Measurements from ENCODE around the gene POPDC2. TPM values are rescaled to one million over a fixed set of nuclear protein-coding genes. Genes with fewer than 3 reads are reported as not detected.

The POPDC2 gene
- total RNA-seq, 1 experiment from 2014 or later = 0.37 TPM

- no peak for DNase-seq
- no peak overlapping the region for H2AK5ac ChIP-seq (ENCODE audit: insufficient read length, low read length)
- no peak overlapping the region for H3T11ph ChIP-seq (ENCODE audit: low read length)
- no peak overlapping the region for H3K56ac ChIP-seq (ENCODE audit: insufficient read length, low read depth, low read length)
- H3K9ac ChIP-seq (ENCODE audit: extremely low read depth, insufficient read length, low read length) = no peak overlapping the region
- no peaks in the 10 kb centered on the region for H3K79me2 ChIP-seq (ENCODE audit: insufficient read depth, low read length)
- no peak overlapping the region for H3K27ac ChIP-seq (ENCODE audit: insufficient read length, low read depth, low read length)
- Mint-ChIP-seq H3K9me3 (no peaks in the 10 kb centered on the region), H3K36me3 (ENCODE audit: insufficient read depth in 1 of 3, low read depth in 3 of 3) (no peaks in the 10 kb centered on the region; a peak in 1 of 7 replicates), H3K4me1 (peaks cover 0 to 4% of the 10 kb centered on the region in 2 experiments; a peak in 1 of 4 replicates), H3K27ac (no peak overlapping the region), H3K4me3 (no peak overlapping the region), H3K27me3 (ENCODE audit: low read depth) (no peaks in the 10 kb centered on the region; the same call in 1 of the 2 replicates)
- no peaks in the 10 kb centered on the region for H3K79me1 ChIP-seq (ENCODE audit: insufficient read depth, low read depth, low read length, poor library complexity, severe bottlenecking)
- no peak overlapping the region for H3K23ac ChIP-seq (ENCODE audit: insufficient read length, low read depth, low read length)
- no peaks in the 10 kb centered on the region for H3K4me1 ChIP-seq (ENCODE audit: insufficient read depth, low read length)
- no peak overlapping the region for H3K14ac ChIP-seq (ENCODE audit: insufficient read depth, low read length)
- no peak overlapping the region for H3K4ac ChIP-seq (ENCODE audit: low read depth, low read length)
- no peaks in the 10 kb centered on the region for H3K23me2 ChIP-seq (ENCODE audit: insufficient read length, low read depth, low read length, poor library complexity, severe bottlenecking)
- no peak overlapping the region for H2BK20ac ChIP-seq (ENCODE audit: low read depth, low read length, poor library complexity, severe bottlenecking)
- no CpG with 5 or more reads among the region's 3 CpGs for WGBS (ENCODE audit: extremely low coverage, insufficient read length, low lambda C conversion rate)
- no peak overlapping the region for H4K8ac ChIP-seq (replicated peaks; ENCODE audit: insufficient read length, low read depth, low read length)
- TF ChIP-seq, protein P1, sequence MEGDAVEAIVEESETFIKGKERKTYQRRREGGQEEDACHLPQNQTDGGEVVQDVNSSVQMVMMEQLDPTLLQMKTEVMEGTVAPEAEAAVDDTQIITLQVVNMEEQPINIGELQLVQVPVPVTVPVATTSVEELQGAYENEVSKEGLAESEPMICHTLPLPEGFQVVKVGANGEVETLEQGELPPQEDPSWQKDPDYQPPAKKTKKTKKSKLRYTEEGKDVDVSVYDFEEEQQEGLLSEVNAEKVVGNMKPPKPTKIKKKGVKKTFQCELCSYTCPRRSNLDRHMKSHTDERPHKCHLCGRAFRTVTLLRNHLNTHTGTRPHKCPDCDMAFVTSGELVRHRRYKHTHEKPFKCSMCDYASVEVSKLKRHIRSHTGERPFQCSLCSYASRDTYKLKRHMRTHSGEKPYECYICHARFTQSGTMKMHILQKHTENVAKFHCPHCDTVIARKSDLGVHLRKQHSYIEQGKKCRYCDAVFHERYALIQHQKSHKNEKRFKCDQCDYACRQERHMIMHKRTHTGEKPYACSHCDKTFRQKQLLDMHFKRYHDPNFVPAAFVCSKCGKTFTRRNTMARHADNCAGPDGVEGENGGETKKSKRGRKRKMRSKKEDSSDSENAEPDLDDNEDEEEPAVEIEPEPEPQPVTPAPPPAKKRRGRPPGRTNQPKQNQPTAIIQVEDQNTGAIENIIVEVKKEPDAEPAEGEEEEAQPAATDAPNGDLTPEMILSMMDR (conservative IDR thresholded peaks at IDR 0.05) = no peak
- H4K20me1 ChIP-seq (ENCODE audit: control insufficient read depth, insufficient read depth, insufficient read length) = no peaks in the 10 kb centered on the region
- no peak overlapping the region for H2BK5ac ChIP-seq (ENCODE audit: insufficient read length, low read length)
- no peak overlapping the region for H2BK120ac ChIP-seq (ENCODE audit: low read depth, low read length, poor library complexity, severe bottlenecking)
- no peaks in the 10 kb centered on the region for H3K9me3 ChIP-seq (ENCODE audit: control insufficient read depth, low read depth, low read length)
- H2BK15ac ChIP-seq (ENCODE audit: low read depth, low read length) = no peak overlapping the region
- no peak overlapping the region for H4K5ac ChIP-seq (ENCODE audit: insufficient read length, low read depth, low read length)
- H3K4me2 ChIP-seq (ENCODE audit: insufficient read depth, insufficient read length, low read length) = no peak overlapping the region
- H2AFZ ChIP-seq (ENCODE audit: low read length) = no peak overlapping the region
- H3K27me3 ChIP-seq (ENCODE audit: insufficient read depth, low read length) = no peaks in the 10 kb centered on the region
- H2BK12ac ChIP-seq (ENCODE audit: insufficient read length, low read depth, low read length) = no peak overlapping the region
- no peak overlapping the region for H3K18ac ChIP-seq (ENCODE audit: insufficient read length, low read depth, low read length)
- H4K91ac ChIP-seq (ENCODE audit: insufficient read length, low read depth, low read length) = no peak overlapping the region
Measured at GRCh38 chr3:119637679-119638477, 22.5 kb downstream of the POPDC2 start.
